Fibroblast of mammary gland (primary cell): ENCODE measurements around the gene ZDHHC11B.

Source experiments
- DNase-seq: peaks from one replicate; pipeline ENCODE4 v3.0.0-alpha.2; 2010; ENCODE audit warnings: low read depth
- H3K4me3 ChIP-seq: 2 replicates; pipeline ENCODE4 v1.5.1; 2011; ENCODE audit warnings: low read depth, mild to moderate bottlenecking, low read length, moderate library complexity; ENCODE audit not compliant: control insufficient read depth
- TF ChIP-seq, protein P1 (sequence below): conservative IDR thresholded peaks from 2 replicates; pipeline ENCODE4 v1.5.1; 2011; ENCODE audit warnings: low read depth, low read length, inconsistent platforms; ENCODE audit not compliant: control insufficient read depth, insufficient read depth

The ZDHHC11B gene

GRCh38 chr5:676699-677076 lies 107.8 kb downstream of the ZDHHC11B start:
- H3K4me3 ChIP-seq, result no peak overlapping the region
- TF ChIP-seq, protein P1, sequence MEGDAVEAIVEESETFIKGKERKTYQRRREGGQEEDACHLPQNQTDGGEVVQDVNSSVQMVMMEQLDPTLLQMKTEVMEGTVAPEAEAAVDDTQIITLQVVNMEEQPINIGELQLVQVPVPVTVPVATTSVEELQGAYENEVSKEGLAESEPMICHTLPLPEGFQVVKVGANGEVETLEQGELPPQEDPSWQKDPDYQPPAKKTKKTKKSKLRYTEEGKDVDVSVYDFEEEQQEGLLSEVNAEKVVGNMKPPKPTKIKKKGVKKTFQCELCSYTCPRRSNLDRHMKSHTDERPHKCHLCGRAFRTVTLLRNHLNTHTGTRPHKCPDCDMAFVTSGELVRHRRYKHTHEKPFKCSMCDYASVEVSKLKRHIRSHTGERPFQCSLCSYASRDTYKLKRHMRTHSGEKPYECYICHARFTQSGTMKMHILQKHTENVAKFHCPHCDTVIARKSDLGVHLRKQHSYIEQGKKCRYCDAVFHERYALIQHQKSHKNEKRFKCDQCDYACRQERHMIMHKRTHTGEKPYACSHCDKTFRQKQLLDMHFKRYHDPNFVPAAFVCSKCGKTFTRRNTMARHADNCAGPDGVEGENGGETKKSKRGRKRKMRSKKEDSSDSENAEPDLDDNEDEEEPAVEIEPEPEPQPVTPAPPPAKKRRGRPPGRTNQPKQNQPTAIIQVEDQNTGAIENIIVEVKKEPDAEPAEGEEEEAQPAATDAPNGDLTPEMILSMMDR, result no peak
- DNase-seq, result no peak

DNA sequence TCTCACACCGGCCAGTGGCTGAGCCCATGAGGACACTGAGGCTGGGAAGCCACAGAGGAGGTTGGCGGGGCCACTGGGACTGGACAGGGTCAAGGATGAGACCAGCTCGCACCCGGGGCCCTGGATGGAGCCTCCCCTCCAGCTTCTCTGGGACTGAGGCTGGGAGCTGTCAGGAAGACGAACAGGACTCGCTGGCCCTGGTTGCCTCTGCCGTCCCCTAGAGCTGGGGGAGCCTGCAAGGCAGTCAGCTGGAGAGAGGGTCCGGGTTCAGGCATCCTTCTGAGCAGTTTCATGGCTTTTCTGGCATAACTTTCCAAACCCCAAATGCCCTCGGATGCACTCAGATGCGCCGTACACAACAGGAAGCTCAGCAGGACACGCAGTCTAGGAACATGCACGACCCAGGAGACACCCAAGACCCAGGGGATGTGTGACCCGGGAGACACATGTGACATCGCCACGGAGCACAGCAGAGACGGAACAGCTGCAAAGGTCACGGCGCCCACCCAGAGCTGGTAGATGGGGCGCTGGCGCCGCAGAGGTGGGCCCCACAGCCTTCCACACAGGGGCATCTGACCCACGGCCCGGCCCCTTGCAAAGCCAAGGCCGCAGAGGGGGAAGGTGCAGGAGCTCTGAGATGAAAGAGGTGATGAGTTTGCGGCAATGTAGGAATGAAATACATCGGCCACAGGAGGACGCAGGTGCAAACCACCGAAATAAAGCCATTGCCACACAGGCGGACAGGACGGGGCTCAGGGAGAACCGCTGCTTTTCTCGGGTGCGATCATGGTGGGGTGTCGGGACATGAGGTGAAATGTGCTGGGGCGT lies 108.4 kb downstream of the ZDHHC11B start:
- no peak for DNase-seq
- TF ChIP-seq, protein P1, result no peak
- no peak overlapping the region for H3K4me3 ChIP-seq

- TF ChIP-seq, protein P1, result no peak
- no peak for DNase-seq
- H3K4me3 ChIP-seq, result no peak overlapping the region
Observed at GRCh38 chr5:675111-675870, 109.2 kb downstream of the ZDHHC11B start.

DNA sequence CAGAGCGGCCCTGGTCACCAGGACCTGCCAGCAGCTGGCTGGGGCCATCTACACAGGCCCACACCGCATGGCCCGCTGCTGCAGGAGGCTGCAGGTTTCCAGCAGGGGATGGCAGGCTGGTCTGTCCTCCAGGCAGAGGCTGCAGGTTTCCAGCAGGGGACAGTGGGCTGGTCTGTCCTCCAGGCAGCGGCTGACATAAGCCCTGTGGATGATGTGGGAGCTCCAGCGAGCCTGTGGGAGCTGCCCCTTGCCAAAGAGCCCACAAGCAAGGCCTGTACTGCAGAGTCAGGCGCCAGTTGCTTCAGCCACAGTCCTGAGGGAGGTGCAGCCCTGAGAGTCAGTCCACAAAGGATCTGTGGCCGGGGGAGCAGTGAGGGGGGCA lies 109.9 kb downstream of the ZDHHC11B start:
- no peak for DNase-seq
- TF ChIP-seq, protein P1, result no peak
- no peak overlapping the region for H3K4me3 ChIP-seq

GRCh38 chr5:673831-674629 lies 110.5 kb downstream of the ZDHHC11B start:
- TF ChIP-seq, protein P1, result no peak
- H3K4me3 ChIP-seq, result no peak overlapping the region
- DNase-seq, result no peak

DNA sequence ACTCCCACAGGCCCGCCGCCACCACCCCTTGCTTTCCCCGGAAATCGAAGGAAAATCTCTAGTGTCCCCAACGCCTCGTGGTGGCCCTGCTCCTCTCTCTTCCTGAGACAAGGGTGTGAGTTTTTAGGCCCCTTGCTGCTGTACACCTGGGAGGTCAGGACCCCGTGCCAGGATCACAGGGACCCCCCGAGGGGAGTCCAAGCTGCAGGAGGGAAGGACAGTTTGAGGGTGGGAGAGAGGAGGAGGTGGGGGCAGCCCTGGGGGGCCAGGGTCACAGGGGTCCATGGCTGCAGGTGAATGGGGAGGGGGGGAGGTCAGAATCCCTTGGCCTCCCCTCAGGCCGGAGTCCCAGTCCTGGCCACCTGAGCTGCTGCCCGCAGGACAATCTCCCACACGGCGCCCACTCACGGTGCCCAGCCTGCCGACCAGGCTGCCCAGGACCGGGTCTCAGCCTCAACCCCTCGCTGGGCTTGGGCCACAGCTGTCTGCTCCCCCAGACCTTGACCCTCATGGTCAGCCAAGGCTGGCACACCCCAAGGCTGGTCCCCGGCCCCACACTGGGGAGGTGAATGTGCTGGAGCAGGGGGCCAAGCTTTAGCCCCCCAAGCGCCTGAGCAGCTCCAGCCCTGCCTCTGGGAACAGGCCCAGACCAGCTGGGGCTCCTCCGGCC lies 111.2 kb downstream of the ZDHHC11B start:
- DNase-seq, result no peak
- TF ChIP-seq, protein P1, result no peak
- H3K4me3 ChIP-seq, result no peak overlapping the region
